HepG2 (cell line): ENCODE results near the gene PRSS8. TPM values are rescaled to one million over a fixed set of nuclear protein-coding genes. Genes with fewer than 3 reads are reported as not detected.

ENCODE experiments used
- AKAP8 ChIP-seq: sonication (generic); formaldehyde crosslinking; IDR thresholded peaks from 2 replicates; pipeline ENCODE4 v1.5.1; 2020; ENCODE audit warnings: mild to moderate bottlenecking, missing genetic modification reagents
- IRF9 ChIP-seq: sonication (generic); formaldehyde crosslinking; IDR thresholded peaks from 2 replicates; pipeline ENCODE4 v1.8.0; 2022; ENCODE audit warnings: missing genetic modification reagents, mild to moderate bottlenecking, borderline replicate concordance
- KAT2B ChIP-seq: fragments of 150-350 bp; IDR thresholded peaks from 2 replicates; pipeline ENCODE4 v1.6.1; 2014; ENCODE audit warnings: low read depth, low read length, borderline replicate concordance
- ZNF18 ChIP-seq: sonication (generic); formaldehyde crosslinking; IDR thresholded peaks from 2 replicates; pipeline ENCODE4 v1.8.0; 2022; ENCODE audit warnings: mild to moderate bottlenecking, missing genetic modification reagents; ENCODE audit not compliant: insufficient replicate concordance
- polyA plus RNA-seq, 8 experiments: library from polyadenylated mRNA; depleted of rRNA in 3 of 8; stranded (reverse) in 7 of 8; unstranded in 1 of 8; fragments of >200 nt; fragmentation: Illumina TruSeq in 4 of 8; extraction: Trizol in 4 of 8; gene quantifications; 2 replicates each; pipeline versions ENCODE4 v1.2.1 to v1.2.3, GENCODE V29; 2011 to 2016; ENCODE audit warnings: low read depth in 4 of 8, missing spikeins in 1 of 8, mixed read lengths in 1 of 8; ENCODE audit not compliant: insufficient read depth in 1 of 8
- total RNA-seq, 5 experiments: library from RNA; depleted of rRNA; stranded (reverse); fragments of >200 nt; fragmentation: Illumina TruSeq; extraction: Trizol; gene quantifications; 2 replicates each; pipeline ENCODE4 v1.2.3, GENCODE V29; 2016; ENCODE audit warnings: low read depth in 1 of 5
- TF ChIP-seq, protein P1 (sequence below): IDR thresholded peaks from 2 replicates; pipeline ENCODE4 v1.6.1; 2012; ENCODE audit warnings: low read length, improper control_type of control experiment

The PRSS8 gene
- total and polyA plus RNA-seq, 2 of the 13 experiments (the other 11 are each of a cell fraction or from before 2014, with no cell fraction given): 2.6 to 7.2 TPM

- TF ChIP-seq, protein P1, sequence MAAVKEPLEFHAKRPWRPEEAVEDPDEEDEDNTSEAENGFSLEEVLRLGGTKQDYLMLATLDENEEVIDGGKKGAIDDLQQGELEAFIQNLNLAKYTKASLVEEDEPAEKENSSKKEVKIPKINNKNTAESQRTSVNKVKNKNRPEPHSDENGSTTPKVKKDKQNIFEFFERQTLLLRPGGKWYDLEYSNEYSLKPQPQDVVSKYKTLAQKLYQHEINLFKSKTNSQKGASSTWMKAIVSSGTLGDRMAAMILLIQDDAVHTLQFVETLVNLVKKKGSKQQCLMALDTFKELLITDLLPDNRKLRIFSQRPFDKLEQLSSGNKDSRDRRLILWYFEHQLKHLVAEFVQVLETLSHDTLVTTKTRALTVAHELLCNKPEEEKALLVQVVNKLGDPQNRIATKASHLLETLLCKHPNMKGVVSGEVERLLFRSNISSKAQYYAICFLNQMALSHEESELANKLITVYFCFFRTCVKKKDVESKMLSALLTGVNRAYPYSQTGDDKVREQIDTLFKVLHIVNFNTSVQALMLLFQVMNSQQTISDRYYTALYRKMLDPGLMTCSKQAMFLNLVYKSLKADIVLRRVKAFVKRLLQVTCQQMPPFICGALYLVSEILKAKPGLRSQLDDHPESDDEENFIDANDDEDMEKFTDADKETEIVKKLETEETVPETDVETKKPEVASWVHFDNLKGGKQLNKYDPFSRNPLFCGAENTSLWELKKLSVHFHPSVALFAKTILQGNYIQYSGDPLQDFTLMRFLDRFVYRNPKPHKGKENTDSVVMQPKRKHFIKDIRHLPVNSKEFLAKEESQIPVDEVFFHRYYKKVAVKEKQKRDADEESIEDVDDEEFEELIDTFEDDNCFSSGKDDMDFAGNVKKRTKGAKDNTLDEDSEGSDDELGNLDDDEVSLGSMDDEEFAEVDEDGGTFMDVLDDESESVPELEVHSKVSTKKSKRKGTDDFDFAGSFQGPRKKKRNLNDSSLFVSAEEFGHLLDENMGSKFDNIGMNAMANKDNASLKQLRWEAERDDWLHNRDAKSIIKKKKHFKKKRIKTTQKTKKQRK: no peak
- TF ChIP-seq AKAP8 (CRISPR knock-in tag) (peak; percentile 42; the same call in 1 of the 2 replicates), IRF9 (CRISPR knock-in tag) (0 out of 2 replicates have a peak, but pooled peaks have one; percentile 26), KAT2B (no peak), ZNF18 (CRISPR knock-in tag) (no peak)
- TF ChIP-seq, all 625 proteins: peak for 6
Observed at GRCh38 chr16:31182391-31182790, 46.9 kb upstream of the PRSS8 start (continued).
